ENCODE measurements around the gene LAMP1.
"Not testable (repeated sequence)": the region's sequence is repeated elsewhere in the genome, so short reads cannot be mapped to it uniquely, and the experiment has no call there.

The LAMP1 gene

GRCh38 chr13:113342820-113343691, 46.0 kb downstream of the LAMP1 start:
- TF ChIP-seq CSDC2 (CRISPR knock-in tag; IDR thresholded peaks at IDR 0.05) (no peak), ZFP30 (CRISPR knock-in tag; IDR thresholded peaks at IDR 0.05) (no peak), ZFP3 (CRISPR knock-in tag; IDR thresholded peaks at IDR 0.05) (no peak), ZNF8 (CRISPR knock-in tag; IDR thresholded peaks at IDR 0.05) (no peak)
- no peak for ATAC-seq

- no peak for ATAC-seq
- no peak for TF ChIP-seq POU6F1 (CRISPR knock-in tag; IDR thresholded peaks at IDR 0.05; ENCODE audit: borderline replicate concordance, low read depth)
- no peak for TF ChIP-seq CSDC2 (CRISPR knock-in tag; IDR thresholded peaks at IDR 0.05)
- TF ChIP-seq TSHZ2 (CRISPR knock-in tag; IDR thresholded peaks at IDR 0.05), result no peak
- TF ChIP-seq ZFP3 (CRISPR knock-in tag; IDR thresholded peaks at IDR 0.05), result no peak
- no peak for TF ChIP-seq ARNTL (CRISPR knock-in tag; IDR thresholded peaks at IDR 0.05; ENCODE audit: borderline replicate concordance, low read depth)
- no peak for TF ChIP-seq SNAI2 (CRISPR knock-in tag; IDR thresholded peaks at IDR 0.05)
- TF ChIP-seq RARB (CRISPR knock-in tag; IDR thresholded peaks at IDR 0.05), result no peak
- no peak for TF ChIP-seq CREB5 (CRISPR knock-in tag; IDR thresholded peaks at IDR 0.05; ENCODE audit: low read depth)
These were observed 46.6 kb downstream of the LAMP1 start for GRCh38 chr13:113343692-113343968.

GRCh38 chr13:113345486-113345885, 48.4 kb downstream of the LAMP1 start:
- TF ChIP-seq RARB (CRISPR knock-in tag; IDR thresholded peaks at IDR 0.05) (no peak), OSR1 (CRISPR knock-in tag; IDR thresholded peaks at IDR 0.05) (no peak)
- ATAC-seq, result no peak

- ATAC-seq, result not testable (repeated sequence)
These were observed 50.7 kb downstream of the LAMP1 start for GRCh38 chr13:113347736-113348225.

GRCh38 chr13:113348591-113348990, 51.6 kb downstream of the LAMP1 start:
- TF ChIP-seq ARNTL (CRISPR knock-in tag; IDR thresholded peaks at IDR 0.05; ENCODE audit: borderline replicate concordance, low read depth) (no peak), ZFP30 (CRISPR knock-in tag; IDR thresholded peaks at IDR 0.05) (no peak), ZNF8 (CRISPR knock-in tag; IDR thresholded peaks at IDR 0.05) (no peak), PATZ1 (CRISPR knock-in tag; IDR thresholded peaks at IDR 0.05; ENCODE audit: borderline replicate concordance) (no peak), TCF4 (CRISPR knock-in tag; IDR thresholded peaks at IDR 0.05; ENCODE audit: borderline replicate concordance) (no peak), OSR1 (CRISPR knock-in tag; IDR thresholded peaks at IDR 0.05) (no peak), RARB (CRISPR knock-in tag; IDR thresholded peaks at IDR 0.05) (no peak), ZNF565 (CRISPR knock-in tag; conservative IDR thresholded peaks at IDR 0.05; ENCODE audit: low read depth) (no peak), ESRRG (CRISPR knock-in tag; IDR thresholded peaks at IDR 0.05) (no peak), ZC3H10 (CRISPR knock-in tag; IDR thresholded peaks at IDR 0.05) (no peak), SNAI2 (CRISPR knock-in tag; IDR thresholded peaks at IDR 0.05) (no peak)
- no peak for ATAC-seq

All from SK-N-SH treated with all-trans-retinoic acid at 6 μM for 48 hours (cell line).